HG03045 (cell line): ENCODE measurements around the gene CCDC183.
"Not testable (repeated sequence)": the region's sequence is repeated elsewhere in the genome, so short reads cannot be mapped to it uniquely, and the experiment has no call there.

Source experiments
- ATAC-seq: cut with Tn5 transposase; IDR thresholded peaks from one replicate; pipeline ENCODE4 v1.9.1; 2021; ENCODE audit warnings: mild to moderate bottlenecking, moderate library complexity; ENCODE audit not compliant: unreplicated experiment

Gene CCDC183

GRCh38 chr9:136796238-136796774 is at the start of gene CCDC183:
Gene CCDC183 (plus strand): TSS chr9:136796338. CDS start chr9:136796398, 60 bp downstream.
- ATAC-seq: no peak

- ATAC-seq: no peak
These were observed 49.5 kb upstream of the CCDC183 start for GRCh38 chr9:136746621-136747020.

- ATAC-seq: no peak
These were observed 48.7 kb upstream of the CCDC183 start for GRCh38 chr9:136747161-136748060.

DNA sequence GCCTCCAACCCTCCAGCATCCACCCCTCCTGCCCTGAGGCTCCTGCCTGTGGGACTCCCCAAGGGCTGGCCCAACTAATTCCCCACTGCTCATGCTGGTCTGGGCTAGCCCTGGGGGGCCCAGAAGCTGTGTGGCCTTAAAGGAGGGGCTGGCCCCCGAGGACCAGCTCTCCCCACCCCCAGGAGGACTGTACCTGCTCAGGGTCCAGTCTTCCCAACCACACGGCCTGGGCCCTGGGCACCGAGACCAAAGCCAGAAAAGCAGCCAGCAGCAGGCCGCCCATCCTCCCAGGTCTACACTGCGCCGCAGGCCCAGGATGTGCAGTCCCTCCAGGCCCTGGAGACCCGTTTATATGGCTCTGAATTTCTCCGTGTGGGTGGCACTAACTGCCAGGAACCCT is 47.9 kb upstream of the CCDC183 start, which contains the start of gene LCN6:
Gene LCN6 (minus strand): TSS at position 325 of the 400 bp plus-strand sequence. CDS start 42 bp downstream, at position 283.
- ATAC-seq: no peak

DNA sequence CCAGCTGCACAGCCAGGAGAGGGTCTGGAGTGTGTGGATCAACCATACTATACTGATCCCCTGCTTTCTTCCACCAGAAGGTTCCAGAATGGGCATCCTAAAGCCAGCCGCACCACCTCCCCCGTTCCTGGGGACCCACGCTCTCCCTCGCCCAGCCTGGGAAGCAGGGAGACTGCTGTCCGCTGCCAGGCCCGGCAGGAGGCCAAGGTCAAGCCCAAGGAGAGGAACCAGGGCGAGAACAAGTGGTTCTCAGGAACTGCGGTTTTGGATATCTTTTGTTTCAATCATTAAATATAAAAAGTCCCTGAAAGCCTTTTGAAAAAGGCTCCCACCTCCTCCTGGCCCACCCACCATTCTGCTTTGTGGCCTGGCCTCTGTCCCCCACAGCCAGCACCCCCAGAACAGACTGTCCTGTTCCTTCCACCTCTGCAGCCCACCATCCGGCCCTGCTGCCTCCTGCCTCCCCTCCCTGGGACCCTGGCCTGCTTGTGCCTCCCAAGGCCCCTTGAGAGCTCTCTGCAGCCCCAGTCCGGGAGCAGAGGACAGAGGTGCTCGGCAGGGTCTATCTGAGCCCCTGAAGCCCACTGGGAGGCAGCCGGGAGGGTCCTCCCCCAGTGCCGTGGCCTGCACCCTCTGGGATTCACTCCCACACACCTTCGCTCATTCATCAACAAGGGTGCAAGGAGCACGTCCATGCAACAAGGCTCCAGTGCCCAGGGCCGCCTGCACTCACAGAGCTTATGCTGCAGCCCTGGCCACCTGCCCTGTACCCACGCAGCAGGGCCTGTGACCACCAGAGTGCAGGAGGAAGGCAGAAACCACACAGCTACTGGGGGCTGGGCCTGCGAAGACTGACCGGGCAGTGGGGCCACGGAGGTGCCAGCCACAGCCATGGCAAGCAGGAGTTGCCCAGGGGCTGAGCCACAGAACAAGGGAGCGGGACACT is 47.2 kb upstream of the CCDC183 start:
- ATAC-seq: no peak

GRCh38 chr9:136750526-136750925 is 45.6 kb upstream of the CCDC183 start:
- ATAC-seq: no peak

- no peak for ATAC-seq
These were observed 44.9 kb upstream of the CCDC183 start for GRCh38 chr9:136751244-136751643.

- ATAC-seq: no peak
These were observed 44.3 kb upstream of the CCDC183 start for GRCh38 chr9:136751814-136752213.

GRCh38 chr9:136753371-136754058 is 42.6 kb upstream of the CCDC183 start:
- no peak for ATAC-seq

- ATAC-seq: no peak
These were observed 42.0 kb upstream of the CCDC183 start for GRCh38 chr9:136754059-136754572.

DNA sequence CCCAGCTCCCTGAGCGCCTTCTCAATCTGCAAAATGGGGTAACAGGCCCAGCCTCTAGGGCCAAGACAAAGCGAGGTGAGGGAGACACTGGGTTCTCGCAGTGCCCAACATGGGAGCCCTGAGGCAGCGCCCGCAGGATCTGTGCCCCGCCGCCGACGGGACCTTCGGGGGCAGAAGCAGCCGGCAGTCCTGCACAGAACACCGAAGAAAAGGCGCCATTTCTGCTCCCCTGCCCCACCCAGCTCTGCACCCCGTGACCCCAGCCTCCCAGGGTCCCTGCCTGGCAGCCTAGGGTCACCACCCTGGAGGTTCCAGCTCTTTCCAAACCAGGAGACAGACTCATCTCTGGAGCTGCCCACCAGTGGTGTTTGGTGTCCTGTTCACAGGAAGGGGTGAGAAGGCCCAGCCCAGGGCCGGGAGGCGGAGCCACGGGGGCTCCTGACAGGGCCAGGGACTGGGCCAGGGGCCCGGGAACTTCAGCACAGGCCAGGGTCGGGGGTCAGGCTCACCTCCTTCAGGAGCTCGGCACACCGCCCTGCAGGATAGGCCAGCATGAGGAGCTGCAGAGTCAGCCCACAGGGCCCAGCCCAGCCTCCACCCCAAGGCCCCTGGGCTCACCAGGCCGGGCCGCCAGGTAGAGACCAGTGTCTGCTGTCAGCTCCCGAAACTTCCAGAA is 41.4 kb upstream of the CCDC183 start:
- ATAC-seq: no peak

- not testable (repeated sequence) for ATAC-seq
These were observed 40.6 kb upstream of the CCDC183 start for GRCh38 chr9:136755302-136756133.

GRCh38 chr9:136756134-136756438 is 40.1 kb upstream of the CCDC183 start:
- ATAC-seq: no peak

DNA sequence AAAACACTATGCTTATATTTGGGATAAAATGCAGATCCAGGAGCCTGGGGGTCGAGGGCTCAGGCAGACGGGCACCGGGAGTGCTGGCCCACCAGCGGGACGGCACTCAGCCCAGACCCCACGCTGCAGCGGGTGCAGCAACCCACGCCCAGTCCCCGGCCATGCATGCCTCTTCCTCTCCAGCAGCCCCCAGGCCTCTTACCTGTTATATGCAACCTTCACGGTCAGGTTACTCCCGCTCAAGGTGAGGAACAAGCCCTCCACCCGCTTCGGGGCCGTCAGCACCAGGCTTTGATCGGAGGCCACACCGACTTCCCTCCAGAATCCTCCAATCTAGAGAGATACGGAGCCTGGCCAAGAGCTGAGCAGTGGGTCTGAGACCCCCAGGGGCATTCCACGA is 39.3 kb upstream of the CCDC183 start:
- ATAC-seq: no peak

- ATAC-seq: no peak
These were observed 38.8 kb upstream of the CCDC183 start for GRCh38 chr9:136757328-136757727.

GRCh38 chr9:136757751-136758140 is 38.4 kb upstream of the CCDC183 start:
- no peak for ATAC-seq

- ATAC-seq: no peak
These were observed 37.1 kb upstream of the CCDC183 start for GRCh38 chr9:136759001-136759400.

DNA sequence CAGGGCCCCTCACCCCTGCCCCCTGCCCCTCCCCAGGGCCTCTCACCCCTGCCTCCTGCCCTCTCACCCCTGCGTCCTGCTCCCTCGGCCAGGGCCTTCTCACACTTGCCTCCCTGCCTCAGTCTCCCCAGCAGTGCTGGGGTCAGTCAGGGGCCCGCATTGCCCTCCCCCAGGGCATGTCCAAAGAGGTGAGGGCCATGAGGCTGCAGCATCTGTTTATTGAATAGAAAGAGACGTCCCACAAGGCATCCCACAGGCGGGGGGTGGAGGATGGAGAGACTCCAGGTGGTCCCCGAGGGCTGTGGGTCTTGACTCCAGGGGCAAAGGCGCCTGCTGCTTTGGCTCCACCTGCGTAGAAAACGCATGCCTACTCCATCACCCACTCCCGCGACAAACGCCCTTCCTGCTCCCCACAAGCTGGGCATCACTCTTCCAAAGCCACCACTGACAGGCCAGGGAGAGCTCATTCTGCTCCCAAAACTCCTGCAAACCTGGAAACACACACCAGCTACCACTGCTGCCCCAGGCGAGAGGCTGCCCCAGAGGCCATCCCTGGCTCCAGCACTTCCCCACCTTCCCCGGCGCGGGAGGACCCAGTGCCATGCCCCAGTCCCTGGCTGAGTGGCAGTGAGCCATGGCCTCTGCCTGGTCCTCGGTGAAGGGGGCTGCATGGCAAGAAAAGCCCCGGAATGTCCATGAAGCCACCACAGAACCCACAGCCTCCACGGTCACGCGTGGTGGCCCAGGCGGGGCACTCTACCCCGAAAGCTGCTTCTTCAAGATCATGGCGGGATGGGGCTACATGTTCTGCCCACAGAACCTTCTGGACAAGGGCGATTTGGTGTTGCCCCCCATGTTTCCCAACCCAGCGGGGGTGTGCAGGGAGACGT is 36.5 kb upstream of the CCDC183 start:
- ATAC-seq: no peak
